ENCODE results near the gene RAD9A.

DNA sequence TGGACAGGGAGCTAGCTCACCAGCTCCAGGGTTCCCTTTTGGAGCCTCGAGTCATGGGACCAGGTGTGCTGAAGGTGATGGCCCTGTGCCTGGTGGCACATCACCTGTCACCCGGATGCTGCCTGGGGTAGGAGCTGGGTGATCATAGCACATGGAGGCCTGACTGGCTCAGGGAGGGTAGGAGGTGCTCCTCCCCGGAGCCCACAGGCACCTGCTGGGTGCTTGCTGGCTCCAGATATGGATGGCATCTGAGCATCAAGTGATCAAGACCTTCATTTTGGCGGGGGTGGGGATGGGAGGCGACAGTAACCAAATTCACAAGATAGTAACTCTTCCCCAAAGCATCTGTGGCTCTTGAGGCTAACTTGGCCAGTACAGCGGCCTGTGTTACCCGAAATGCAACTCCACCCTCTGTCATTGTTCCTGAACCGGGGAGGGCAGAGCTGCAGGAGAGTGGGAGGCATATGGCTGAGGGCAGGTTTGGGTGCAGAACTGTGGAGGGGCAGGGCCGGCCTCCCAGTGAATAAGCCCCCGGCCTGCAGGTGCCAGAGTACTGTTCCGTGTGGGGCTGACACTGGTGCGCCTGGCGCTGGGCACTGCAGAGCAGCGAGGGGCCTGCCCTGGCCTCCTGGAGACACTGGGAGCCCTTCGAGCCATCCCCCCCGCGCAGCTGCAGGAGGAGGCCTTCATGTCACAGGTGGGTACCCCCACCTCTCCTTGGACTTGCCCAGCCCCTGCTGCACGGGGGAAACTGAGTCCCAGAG lies 16.8 kb downstream of the RAD9A start:
- TF ChIP-seq, protein P1, sequence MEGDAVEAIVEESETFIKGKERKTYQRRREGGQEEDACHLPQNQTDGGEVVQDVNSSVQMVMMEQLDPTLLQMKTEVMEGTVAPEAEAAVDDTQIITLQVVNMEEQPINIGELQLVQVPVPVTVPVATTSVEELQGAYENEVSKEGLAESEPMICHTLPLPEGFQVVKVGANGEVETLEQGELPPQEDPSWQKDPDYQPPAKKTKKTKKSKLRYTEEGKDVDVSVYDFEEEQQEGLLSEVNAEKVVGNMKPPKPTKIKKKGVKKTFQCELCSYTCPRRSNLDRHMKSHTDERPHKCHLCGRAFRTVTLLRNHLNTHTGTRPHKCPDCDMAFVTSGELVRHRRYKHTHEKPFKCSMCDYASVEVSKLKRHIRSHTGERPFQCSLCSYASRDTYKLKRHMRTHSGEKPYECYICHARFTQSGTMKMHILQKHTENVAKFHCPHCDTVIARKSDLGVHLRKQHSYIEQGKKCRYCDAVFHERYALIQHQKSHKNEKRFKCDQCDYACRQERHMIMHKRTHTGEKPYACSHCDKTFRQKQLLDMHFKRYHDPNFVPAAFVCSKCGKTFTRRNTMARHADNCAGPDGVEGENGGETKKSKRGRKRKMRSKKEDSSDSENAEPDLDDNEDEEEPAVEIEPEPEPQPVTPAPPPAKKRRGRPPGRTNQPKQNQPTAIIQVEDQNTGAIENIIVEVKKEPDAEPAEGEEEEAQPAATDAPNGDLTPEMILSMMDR (IDR thresholded peaks at IDR 0.05; ENCODE audit: low read length) = no peak
- TF ChIP-seq EZH2 (IDR thresholded peaks at IDR 0.05; ENCODE audit: borderline replicate concordance, low read length) = no peak

Data from OCI-LY1 (cell line).